GM18502 (cell line): ENCODE measurements around the gene ANO10.
"Not testable (repeated sequence)": the region's sequence is repeated elsewhere in the genome, so short reads cannot be mapped to it uniquely, and the experiment has no call there.

ENCODE experiments used
- ATAC-seq: cut with Tn5 transposase; IDR thresholded peaks from one replicate; pipeline ENCODE4 v1.9.1; 2021; ENCODE audit warnings: mild to moderate bottlenecking; ENCODE audit not compliant: unreplicated experiment, poor library complexity

The ANO10 gene

GRCh38 chr3:43629257-43629656 lies 7.4 kb upstream of the ANO10 start:
- ATAC-seq: no peak

GRCh38 chr3:43627360-43627759 lies 5.5 kb upstream of the ANO10 start:
- no peak for ATAC-seq

GRCh38 chr3:43624619-43625305 lies 3.0 kb upstream of the ANO10 start:
- ATAC-seq: no peak

GRCh38 chr3:43620831-43621655 lies 768 bp downstream of the ANO10 start:
- peak; percentile 1 for ATAC-seq

- ATAC-seq: no peak
These were observed 2.2 kb downstream of the ANO10 start for GRCh38 chr3:43619588-43619987.

GRCh38 chr3:43618142-43618541 lies 3.7 kb downstream of the ANO10 start:
- ATAC-seq: no peak

- no peak for ATAC-seq
These were observed 5.8 kb downstream of the ANO10 start for GRCh38 chr3:43616034-43616433.

- ATAC-seq: no peak
These were observed 6.7 kb downstream of the ANO10 start for GRCh38 chr3:43615133-43615532.

- no peak for ATAC-seq
These were observed 7.8 kb downstream of the ANO10 start for GRCh38 chr3:43613976-43614375.

- ATAC-seq: no peak
These were observed 9.4 kb downstream of the ANO10 start for GRCh38 chr3:43612419-43612818.

- no peak for ATAC-seq
These were observed 12.4 kb downstream of the ANO10 start for GRCh38 chr3:43609406-43609805.

- no peak for ATAC-seq
These were observed 13.1 kb downstream of the ANO10 start for GRCh38 chr3:43608751-43609150.

- no peak for ATAC-seq
These were observed 15.5 kb downstream of the ANO10 start for GRCh38 chr3:43606284-43606683.

- not testable (repeated sequence) for ATAC-seq
These were observed 21.9 kb downstream of the ANO10 start for GRCh38 chr3:43599959-43600358.

- no peak for ATAC-seq
These were observed 23.9 kb downstream of the ANO10 start for GRCh38 chr3:43597961-43598360.

- not testable (repeated sequence) for ATAC-seq
These were observed 25.6 kb downstream of the ANO10 start for GRCh38 chr3:43596178-43596577.

GRCh38 chr3:43595280-43595679 lies 26.5 kb downstream of the ANO10 start:
- not testable (repeated sequence) for ATAC-seq

- ATAC-seq: not testable (repeated sequence)
These were observed 28.2 kb downstream of the ANO10 start for GRCh38 chr3:43593588-43593987.

GRCh38 chr3:43591866-43592265 lies 29.9 kb downstream of the ANO10 start:
- not testable (repeated sequence) for ATAC-seq

- ATAC-seq: no peak
These were observed 34.5 kb downstream of the ANO10 start for GRCh38 chr3:43587303-43587702.

GRCh38 chr3:43584043-43584826 lies 37.6 kb downstream of the ANO10 start:
- ATAC-seq: no peak
